ENCODE results near the gene TXNDC12. TPM values are rescaled to one million over a fixed set of nuclear protein-coding genes. Genes with fewer than 3 reads are reported as not detected.
A peak's percentile ranks its signal among the peaks of the same experiment; 100 is the strongest.
"Not testable (repeated sequence)": the region's sequence is repeated elsewhere in the genome, so short reads cannot be mapped to it uniquely, and the experiment has no call there.

TXNDC12 gene
- total and polyA plus RNA-seq, 3 donors from 2014 or later: 33.3 to 39.2 (median 38.4) TPM

- WGBS, 2 donors: 2 to 25% methylated on average over 3 to 69 of the region's 78 CpGs
- intact Hi-C loops (cut with DNase I; ENCODE audit: low total_unique reads): no loop called here
These were observed 21.6 kb downstream of the TXNDC12 start, which contains the start of gene KTI12 for GRCh38 chr1:52033190-52034049. Gene KTI12 (minus strand): TSS chr1:52033810. CDS start chr1:52033761, 49 bp downstream.

GRCh38 chr1:52032785-52033131 lies 22.2 kb downstream of the TXNDC12 start:
- peak overlapping the region; percentile 89 to 91 for H3K4me3 ChIP-seq
- peak overlapping the region; percentile 75 to 85 for H3K27ac ChIP-seq
- TF ChIP-seq POLR2A (IDR thresholded peaks at IDR 0.05): no peak
- TF ChIP-seq, protein P1, sequence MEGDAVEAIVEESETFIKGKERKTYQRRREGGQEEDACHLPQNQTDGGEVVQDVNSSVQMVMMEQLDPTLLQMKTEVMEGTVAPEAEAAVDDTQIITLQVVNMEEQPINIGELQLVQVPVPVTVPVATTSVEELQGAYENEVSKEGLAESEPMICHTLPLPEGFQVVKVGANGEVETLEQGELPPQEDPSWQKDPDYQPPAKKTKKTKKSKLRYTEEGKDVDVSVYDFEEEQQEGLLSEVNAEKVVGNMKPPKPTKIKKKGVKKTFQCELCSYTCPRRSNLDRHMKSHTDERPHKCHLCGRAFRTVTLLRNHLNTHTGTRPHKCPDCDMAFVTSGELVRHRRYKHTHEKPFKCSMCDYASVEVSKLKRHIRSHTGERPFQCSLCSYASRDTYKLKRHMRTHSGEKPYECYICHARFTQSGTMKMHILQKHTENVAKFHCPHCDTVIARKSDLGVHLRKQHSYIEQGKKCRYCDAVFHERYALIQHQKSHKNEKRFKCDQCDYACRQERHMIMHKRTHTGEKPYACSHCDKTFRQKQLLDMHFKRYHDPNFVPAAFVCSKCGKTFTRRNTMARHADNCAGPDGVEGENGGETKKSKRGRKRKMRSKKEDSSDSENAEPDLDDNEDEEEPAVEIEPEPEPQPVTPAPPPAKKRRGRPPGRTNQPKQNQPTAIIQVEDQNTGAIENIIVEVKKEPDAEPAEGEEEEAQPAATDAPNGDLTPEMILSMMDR (IDR thresholded peaks at IDR 0.05): no peak
- DNase-seq: peak; percentile 70
- H3K27me3 ChIP-seq: no peaks in the 10 kb centered on the region
- H3K9me3 ChIP-seq: no peaks in the 10 kb centered on the region
- H3K36me3 ChIP-seq (ENCODE audit: low read depth, missing control alignments): no peaks in the 10 kb centered on the region
- peaks cover 19% of the 10 kb centered on the region for H3K4me1 ChIP-seq
- intact Hi-C loops (cut with DNase I; ENCODE audit: low total_unique reads): no loop called here
- WGBS, 2 donors: 3 to 4% methylated on average over 12 to 24 of the region's 24 CpGs

More at GRCh38 chr1:52033190-52034049, 21.6 kb downstream of the TXNDC12 start, which contains the start of gene KTI12:
- TF ChIP-seq, protein P1 (IDR thresholded peaks at IDR 0.05): no peak
- no peak for TF ChIP-seq POLR2A (IDR thresholded peaks at IDR 0.05)
- no peaks in the 10 kb centered on the region for H3K36me3 ChIP-seq (ENCODE audit: low read depth, missing control alignments)
- no peaks in the 10 kb centered on the region for H3K9me3 ChIP-seq
- H3K4me3 ChIP-seq: peak within 1 kb of the TSS; percentile 89 to 91
- peak; percentile 93 for DNase-seq
- peaks cover 19% of the 10 kb centered on the region for H3K4me1 ChIP-seq
- peak within 1 kb of the TSS; percentile 75 to 85 for H3K27ac ChIP-seq
- H3K27me3 ChIP-seq: no peaks in the 10 kb centered on the region

DNA sequence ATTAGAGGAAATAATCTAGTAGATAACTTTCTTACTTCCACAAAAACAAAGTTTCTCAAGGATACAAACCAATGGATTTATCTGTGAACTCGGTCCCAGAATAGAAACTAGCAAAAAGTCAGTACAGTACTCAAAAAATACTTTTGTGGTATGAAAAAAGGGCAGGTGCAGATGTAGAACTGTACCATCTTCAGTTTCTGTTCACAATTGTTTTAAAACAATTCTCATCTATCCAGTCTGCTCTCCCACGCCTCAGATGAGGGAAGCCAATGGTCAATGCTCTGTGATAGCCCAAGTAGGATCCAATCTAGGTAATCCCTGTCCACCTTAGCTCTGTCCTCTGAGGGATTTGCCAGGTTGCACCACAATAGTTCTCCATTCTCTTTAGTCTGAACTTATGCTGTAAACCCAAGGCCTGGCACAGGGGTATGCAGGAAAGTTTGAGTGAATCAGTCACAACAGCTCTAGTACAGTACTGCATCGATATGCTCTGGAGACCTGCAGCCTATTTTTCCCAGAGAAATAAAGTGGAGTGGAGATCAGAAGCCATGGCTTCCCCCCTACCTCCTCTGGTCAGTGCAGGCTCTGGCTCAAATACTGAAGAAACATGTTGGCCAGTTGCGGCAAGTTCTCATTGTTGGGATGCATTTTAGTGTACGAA lies 22.7 kb downstream of the TXNDC12 start:
- peak overlapping the region; percentile 75 to 85 for H3K27ac ChIP-seq
- TF ChIP-seq, protein P1 (IDR thresholded peaks at IDR 0.05): no peak
- TF ChIP-seq POLR2A (IDR thresholded peaks at IDR 0.05): no peak
- intact Hi-C loops (cut with DNase I; ENCODE audit: low total_unique reads): no loop called here
- DNase-seq: no peak
- H3K27me3 ChIP-seq: no peaks in the 10 kb centered on the region
- no peaks in the 10 kb centered on the region for H3K9me3 ChIP-seq
- H3K4me1 ChIP-seq: peaks cover 19% of the 10 kb centered on the region
- WGBS, 2 donors: 19 to 31% methylated on average over 5 of the region's 5 CpGs
- peak overlapping the region; percentile 89 to 91 for H3K4me3 ChIP-seq
- H3K36me3 ChIP-seq (ENCODE audit: low read depth, missing control alignments): no peaks in the 10 kb centered on the region

DNA sequence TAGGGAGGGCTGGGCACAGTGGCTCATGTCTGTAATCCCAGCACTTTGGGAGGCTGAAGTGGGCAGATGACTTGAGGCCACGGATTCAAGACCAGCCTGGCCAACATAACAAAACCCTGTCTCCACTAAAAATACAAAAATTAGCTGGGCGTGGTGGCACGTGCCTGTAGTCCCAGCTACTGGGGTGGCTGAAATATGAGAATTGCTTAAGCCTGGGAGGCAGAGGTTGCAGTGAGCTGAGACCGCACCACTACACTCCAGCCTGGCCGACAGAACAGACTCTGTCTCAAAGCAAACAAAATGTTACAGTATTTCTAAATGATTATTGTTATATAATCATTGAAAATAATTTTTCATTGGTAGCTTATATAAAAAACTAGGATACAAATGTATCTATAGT lies 26.2 kb downstream of the TXNDC12 start:
- intact Hi-C loops (cut with DNase I; ENCODE audit: low total_unique reads): not testable (repeated sequence)
- 68 to 80% methylated on average over 5 of the region's 5 CpGs for WGBS, 2 donors

DNA sequence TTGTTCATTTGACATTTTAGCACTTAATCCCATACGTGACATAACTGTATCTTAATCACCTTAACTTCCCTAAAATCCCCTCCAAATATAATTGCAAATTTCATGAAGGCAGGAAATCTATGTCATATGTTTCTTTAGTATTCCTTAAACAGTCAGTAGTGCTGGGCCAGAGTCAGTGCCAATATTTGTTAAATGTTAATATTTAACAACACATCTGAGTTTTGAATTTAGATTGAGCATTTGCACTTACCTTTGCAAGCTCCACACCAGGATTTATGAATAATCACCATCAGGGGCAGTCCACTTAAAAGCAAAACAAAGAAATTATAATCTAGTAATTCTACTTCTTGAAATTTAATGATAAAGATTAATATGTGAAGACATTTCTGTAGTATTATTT lies 26.7 kb downstream of the TXNDC12 start:
- Histone ChIP-seq H3K4me1 (peaks cover 15% of the 10 kb centered on the region), H3K27ac (no peak overlapping the region), H3K36me3 (ENCODE audit: low read depth, missing control alignments) (no peaks in the 10 kb centered on the region), H3K27me3 (no peaks in the 10 kb centered on the region), H3K9me3 (no peaks in the 10 kb centered on the region), H3K4me3 (no peak overlapping the region)
- intact Hi-C loops (cut with DNase I; ENCODE audit: low total_unique reads): no loop called here
- TF ChIP-seq POLR2A (IDR thresholded peaks at IDR 0.05): no peak
- TF ChIP-seq, protein P1 (IDR thresholded peaks at IDR 0.05): no peak
- WGBS, 2 donors: 88 to 90% methylated on average over 1 of the region's 1 CpG
- DNase-seq: no peak

More for the DNA sequence above, 26.2 kb downstream of the TXNDC12 start:
- DNase-seq; H3K4me3 ChIP-seq; H3K27ac ChIP-seq; H3K36me3 ChIP-seq (ENCODE audit: low read depth, missing control alignments); H3K9me3 ChIP-seq; H3K27me3 ChIP-seq: not testable (repeated sequence)
- H3K4me1 ChIP-seq: peaks cover 15% of the 10 kb centered on the region
